ENCODE measurements around the gene BCAS3.

BCAS3 gene

DNA sequence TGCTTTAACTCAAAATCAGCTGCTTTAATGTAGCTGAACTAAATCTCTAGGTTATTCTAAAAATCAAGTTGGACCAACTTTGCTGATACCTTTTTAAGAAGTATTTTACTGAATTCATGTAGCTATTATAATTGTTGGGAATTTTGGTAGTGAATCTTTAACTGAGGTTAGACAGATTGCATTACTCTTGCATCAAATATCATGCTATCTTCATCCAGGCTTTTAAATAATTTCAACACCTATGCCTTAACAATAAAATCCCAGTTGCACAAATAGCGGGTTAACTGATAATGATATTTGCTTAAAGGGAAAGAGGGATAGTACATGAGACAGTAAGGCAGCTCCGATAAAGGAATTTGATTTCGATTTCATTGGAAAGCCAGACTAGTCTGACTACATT, 480.7 kb downstream of the BCAS3 start:
- DNase-seq (ENCODE audit: extremely low spot score): no peak
- ChIA-PET CTCF (interaction anchor here (1.1 kb wide), 1 partner anchor 17 kb away, joined by 3 read pairs; no protein-coding TSS in a partner anchor), POLR2A (no interaction called here)
- TF ChIP-seq, protein P1, sequence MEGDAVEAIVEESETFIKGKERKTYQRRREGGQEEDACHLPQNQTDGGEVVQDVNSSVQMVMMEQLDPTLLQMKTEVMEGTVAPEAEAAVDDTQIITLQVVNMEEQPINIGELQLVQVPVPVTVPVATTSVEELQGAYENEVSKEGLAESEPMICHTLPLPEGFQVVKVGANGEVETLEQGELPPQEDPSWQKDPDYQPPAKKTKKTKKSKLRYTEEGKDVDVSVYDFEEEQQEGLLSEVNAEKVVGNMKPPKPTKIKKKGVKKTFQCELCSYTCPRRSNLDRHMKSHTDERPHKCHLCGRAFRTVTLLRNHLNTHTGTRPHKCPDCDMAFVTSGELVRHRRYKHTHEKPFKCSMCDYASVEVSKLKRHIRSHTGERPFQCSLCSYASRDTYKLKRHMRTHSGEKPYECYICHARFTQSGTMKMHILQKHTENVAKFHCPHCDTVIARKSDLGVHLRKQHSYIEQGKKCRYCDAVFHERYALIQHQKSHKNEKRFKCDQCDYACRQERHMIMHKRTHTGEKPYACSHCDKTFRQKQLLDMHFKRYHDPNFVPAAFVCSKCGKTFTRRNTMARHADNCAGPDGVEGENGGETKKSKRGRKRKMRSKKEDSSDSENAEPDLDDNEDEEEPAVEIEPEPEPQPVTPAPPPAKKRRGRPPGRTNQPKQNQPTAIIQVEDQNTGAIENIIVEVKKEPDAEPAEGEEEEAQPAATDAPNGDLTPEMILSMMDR (IDR thresholded peaks at IDR 0.05; ENCODE audit: control extremely low read depth, extremely low read depth, low read depth, missing control alignments): no peak

DNA sequence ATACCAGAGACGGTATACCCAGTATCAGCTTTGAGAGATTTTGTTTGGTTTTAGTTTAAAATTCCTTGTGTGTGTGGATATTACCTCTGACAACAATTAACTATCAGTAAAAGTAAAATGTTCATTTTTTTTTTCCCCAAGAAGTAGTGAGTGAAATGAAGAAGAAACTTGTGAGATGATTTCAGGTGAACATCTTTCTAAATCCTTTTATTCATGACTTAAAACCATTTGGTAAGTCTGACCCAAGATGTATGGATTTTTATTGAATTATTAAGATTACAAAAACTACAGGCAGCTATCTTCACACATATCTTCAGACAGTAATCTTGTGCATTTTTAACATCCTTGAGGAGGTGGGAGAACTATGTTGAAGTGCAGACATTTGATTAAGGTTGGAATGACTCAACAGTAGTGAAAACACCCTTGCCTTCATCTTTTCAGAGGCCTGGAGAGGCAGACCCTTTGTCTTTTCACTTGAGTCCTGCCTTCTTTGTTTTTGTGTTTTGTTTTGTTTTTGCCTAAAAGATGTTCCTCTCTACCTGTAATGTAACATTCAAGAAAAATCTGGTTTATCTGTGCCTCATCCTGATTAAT, 481.7 kb downstream of the BCAS3 start:
- DNase-seq (ENCODE audit: extremely low spot score): no peak
- TF ChIP-seq, protein P1 (IDR thresholded peaks at IDR 0.05; ENCODE audit: control extremely low read depth, extremely low read depth, low read depth, missing control alignments): no peak
- POLR2A ChIA-PET: no interaction called here
- CTCF ChIA-PET: no interaction called here

DNA sequence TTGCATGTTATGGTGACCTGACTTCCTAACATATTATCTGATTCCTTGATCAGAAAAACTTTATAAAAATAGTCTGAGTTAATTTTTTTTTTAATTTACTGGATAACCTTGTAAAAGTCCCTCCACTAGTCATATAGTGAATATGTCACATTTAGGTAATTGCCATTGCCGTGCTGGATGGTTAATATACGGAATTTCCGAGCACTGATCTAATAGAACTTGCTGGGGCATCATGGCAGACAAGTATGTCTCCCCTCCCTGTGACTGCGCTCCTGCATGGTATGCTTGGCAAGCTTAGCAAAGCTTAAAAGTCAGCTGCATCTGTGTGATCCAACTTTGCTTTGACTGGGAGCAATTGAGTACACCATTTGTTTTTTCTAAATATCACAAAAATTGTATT, 482.6 kb downstream of the BCAS3 start:
- CTCF ChIA-PET: no interaction called here
- POLR2A ChIA-PET: no interaction called here
- no peak for DNase-seq (ENCODE audit: extremely low spot score)
- TF ChIP-seq, protein P1 (IDR thresholded peaks at IDR 0.05; ENCODE audit: control extremely low read depth, extremely low read depth, low read depth, missing control alignments): no peak

DNA sequence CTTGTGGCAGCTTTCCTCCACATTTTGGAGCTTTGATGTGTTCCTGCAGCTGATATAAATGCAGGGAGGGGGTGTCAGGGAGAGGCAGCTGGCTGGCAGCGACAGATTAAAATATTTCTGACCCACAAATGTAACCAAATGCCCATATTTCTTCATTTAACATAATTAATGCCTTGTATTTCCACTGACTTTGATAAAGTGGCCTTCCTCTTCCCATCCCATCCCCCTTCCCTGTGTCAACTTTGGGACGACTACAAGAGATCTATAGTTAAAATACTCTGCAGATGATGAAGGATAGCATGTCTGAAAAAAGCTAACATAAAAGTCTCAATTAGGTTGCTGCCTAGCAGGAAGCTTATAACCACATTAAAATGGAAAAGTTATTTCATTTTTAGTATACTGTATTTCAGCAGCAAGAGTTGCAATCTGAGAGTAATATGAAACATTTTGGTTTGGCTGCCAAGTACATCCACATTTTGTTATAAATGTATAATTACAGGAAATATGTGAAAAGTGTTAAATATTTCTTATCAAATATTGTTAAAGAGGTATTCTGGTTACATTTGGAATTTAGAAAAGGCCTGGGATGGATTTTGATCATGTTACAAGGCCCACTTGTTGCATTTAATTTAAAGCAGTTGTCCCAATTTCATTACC, 483.3 kb downstream of the BCAS3 start:
- TF ChIP-seq, protein P1 (IDR thresholded peaks at IDR 0.05; ENCODE audit: control extremely low read depth, extremely low read depth, low read depth, missing control alignments): no peak
- ChIA-PET POLR2A (no interaction called here), CTCF (no interaction called here)
- no peak for DNase-seq (ENCODE audit: extremely low spot score)

DNA sequence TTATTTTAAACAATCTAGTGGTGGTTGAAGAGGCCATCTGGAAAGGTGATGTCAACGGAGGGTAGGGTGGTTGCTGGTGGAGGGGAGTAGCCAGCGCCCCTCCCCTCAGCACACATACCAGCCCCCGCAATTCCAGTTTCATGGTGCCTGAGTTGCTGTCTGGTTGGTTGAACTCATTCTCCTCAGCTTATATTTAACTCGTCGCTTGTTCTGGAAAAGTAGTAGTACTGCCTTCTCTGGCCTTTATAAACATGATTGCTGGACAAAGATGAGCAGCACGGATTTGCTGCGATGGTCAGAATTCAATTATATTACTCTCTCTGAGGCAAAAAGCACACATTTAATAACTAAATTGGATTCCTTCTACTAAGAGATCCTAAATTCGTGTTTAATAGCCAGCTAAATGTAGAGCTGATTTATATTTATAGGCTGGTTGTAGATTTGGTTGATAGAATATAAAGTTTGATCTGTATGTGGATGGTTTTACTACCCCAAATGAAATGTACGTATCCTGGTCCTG, 484.0 kb downstream of the BCAS3 start:
- CTCF ChIA-PET: no interaction called here
- TF ChIP-seq, protein P1 (IDR thresholded peaks at IDR 0.05; ENCODE audit: control extremely low read depth, extremely low read depth, low read depth, missing control alignments): no peak
- POLR2A ChIA-PET: no interaction called here
- DNase-seq (ENCODE audit: extremely low spot score): no peak

DNA sequence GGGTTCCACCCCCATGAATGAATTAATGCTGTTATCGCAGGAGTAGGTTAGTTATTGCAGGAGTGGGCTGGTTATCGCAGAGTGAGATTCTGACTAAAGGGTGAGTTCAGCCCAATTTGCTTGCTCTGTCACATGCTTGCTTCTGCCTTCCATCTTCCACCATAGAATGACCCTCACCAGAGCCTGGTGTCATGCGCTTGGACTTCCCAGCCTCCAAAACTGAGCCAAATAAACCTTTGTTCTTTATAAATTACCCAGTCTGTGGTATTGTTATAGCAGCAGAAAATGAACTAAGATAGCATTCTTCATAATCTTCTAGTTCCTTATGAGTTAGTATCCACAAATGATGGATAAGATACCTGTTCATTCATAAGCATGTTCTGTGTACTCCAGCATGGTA, 486.9 kb downstream of the BCAS3 start:
- CTCF ChIA-PET: no interaction called here

More for the DNA sequence above, 486.9 kb downstream of the BCAS3 start:
- TF ChIP-seq, protein P1 (IDR thresholded peaks at IDR 0.05; ENCODE audit: control extremely low read depth, extremely low read depth, low read depth, missing control alignments): no peak
- DNase-seq (ENCODE audit: extremely low spot score): no peak
- POLR2A ChIA-PET: no interaction called here
